DMS53 treated with DMSO at 0.1 percent for 48 hours (cell line): ENCODE data around the gene INPP5D.
"Not testable (repeated sequence)": the region's sequence is repeated elsewhere in the genome, so short reads cannot be mapped to it uniquely, and the experiment has no call there.

Experiments
- DNase-seq: peaks from one replicate; lab custom pipeline; 2025; ENCODE audit not compliant: unreplicated experiment; lab: John Stamatoyannopoulos, UW

Gene INPP5D

DNA sequence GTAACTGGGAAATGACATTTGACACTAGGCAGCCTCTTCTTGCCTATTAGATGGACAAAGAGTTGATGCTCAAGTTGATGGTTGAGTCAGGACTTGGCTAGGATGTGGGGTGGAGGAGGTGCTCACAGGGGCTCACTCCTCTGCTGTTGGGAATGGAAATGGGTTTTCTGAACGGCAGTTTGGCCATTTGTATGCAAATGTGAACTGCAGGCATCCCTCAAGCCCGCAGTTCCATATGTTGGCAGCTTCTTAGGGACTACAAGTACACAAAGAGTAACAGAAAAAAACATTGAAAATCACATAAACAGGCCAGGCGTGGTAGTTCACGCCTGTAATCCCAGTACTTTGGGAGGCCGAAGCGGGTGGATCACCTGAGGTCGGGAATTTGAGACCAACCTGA lies 80.8 kb downstream of the INPP5D start:
- DNase-seq: no peak

DNA sequence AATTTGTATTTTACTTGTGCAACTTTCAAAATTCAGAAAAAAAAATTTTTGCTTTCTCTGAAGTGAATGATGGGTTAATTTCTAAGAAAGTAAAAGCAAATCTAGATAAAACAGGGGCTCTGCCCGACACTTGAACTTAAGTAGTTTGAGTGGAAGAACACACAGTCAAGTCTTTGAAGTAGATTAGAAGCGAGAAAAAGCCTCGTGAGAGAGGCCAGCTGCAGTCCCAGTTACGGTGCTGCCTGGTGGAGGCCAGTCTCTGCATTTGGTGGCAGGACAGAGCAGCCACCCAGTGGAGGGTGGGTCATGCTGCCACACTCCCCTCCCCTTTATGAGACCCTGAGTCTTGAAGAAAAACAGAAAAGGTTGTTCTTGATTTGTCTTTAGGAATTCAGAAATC lies 81.8 kb downstream of the INPP5D start:
- DNase-seq: no peak

DNA sequence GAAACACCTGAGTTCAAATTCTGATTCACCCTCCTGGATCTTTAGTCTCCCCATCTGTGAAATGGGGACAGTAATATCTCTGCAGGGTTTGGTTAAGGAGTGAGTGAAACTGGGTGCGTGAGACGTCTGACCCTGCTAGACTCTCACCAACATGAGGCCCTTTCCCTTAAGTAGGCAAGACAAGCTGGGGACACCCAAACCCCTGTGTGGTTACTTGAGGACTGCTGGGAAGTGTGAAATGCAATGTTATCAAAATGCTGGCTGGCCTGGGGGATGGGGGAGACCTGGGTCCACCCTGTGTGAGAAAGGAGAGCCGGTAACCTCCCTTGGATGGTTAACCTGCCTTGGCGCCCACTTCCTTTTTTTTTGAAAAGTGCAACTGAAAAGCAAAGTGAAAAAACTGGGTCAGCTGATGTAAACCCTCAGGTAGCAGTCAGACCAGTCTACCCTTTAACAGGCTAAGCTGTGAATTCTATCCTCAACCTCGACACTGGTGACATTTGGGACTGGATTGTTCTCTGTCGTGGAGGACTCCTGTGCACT lies 82.3 kb downstream of the INPP5D start:
- DNase-seq: no peak

DNA sequence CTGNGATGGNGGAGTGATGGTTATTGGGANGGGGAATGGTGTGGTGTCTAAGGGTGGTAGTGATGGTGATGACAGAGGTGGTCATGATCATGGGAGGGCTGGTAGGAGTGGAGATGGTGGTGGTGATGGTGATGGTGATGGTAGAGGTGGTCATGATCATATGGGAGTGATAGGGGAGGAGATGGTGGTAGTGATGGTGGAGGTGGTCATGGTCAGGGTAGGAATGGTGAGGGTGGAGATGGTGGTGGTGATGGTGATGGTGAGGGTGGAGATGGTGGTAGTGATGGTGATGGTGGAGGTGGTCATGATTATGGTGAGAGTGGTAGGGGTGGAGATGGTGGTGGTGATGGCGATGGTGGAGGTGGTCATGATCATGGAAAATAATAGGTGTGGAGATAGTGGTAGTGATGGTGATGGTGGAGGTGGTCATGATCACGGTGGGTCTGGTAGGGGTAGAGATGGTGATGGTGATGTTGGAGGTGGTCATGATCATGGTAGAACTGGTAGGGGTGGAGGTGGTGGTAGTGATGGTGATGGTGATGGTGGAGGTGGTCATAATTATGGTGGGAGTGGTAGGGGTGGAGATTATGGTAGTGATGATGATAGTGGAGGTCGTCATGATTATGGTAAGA lies 83.7 kb downstream of the INPP5D start:
- DNase-seq: no peak

DNA sequence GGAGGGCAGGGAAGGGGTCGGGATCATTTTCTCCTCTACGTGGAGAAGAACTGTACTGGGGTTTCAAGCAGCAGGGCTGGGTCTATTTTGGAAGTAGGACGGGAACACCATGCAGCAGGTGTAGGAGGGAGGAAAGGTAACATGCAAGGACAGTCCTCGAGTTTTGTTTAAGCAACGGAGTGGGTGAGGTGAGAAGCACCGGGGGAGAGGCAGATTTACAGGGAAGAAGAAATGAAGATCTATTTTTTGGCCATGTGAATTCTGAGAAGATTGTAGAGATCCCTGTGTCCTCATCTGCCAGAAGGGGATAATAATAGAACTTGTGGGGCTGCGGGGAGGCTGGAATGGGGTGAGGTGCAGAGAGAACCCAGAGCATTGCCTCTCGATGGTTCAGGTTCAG lies 85.6 kb downstream of the INPP5D start:
- no peak for DNase-seq

DNA sequence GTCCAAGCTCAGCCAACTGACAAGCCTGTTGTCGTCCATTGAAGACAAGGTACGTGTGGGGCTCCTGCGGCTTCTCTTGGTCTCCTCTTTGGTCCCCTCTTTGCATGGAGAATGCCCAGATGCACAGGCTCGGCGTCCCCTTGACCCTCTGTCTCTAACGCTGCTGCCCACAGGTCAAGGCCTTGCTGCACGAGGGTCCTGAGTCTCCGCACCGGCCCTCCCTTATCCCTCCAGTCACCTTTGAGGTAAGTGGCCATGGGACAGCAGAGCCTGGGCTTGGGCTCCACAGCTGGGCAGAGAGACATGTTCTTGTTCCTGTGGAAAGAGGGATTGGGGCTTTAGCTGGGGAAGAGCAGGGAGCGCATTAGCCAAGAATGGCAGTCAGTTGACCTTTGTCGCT lies 86.1 kb downstream of the INPP5D start:
- no peak for DNase-seq

DNA sequence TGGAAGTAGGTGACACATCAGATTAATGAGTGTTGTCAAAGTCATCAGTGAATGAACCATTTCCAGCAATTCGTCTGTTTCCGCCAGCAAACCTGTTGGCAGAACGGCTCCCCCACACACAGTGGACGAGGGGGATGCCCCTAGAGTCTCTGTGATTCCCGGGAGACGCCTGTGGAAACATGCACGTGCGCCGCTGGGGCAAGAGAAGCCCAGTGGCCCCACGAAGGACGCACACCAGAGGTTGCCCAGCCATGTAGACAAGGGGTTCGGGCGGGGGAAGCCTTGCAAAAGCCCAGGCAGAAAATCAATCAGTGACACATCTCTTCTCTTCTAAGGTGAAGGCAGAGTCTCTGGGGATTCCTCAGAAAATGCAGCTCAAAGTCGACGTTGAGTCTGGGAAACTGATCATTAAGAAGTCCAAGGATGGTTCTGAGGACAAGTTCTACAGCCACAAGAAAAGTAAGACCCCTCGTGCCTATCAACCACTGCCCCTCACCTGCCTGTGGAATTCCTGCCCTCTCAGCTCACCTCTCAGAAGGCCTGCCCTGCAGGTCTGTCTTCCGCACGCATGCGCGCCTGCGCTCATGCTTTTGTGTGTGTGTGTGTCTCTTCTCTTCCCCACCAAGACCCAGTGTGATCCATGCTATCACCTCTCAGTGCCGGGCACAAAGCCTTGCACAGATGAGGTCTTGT lies 87.1 kb downstream of the INPP5D start:
- DNase-seq: no peak

DNA sequence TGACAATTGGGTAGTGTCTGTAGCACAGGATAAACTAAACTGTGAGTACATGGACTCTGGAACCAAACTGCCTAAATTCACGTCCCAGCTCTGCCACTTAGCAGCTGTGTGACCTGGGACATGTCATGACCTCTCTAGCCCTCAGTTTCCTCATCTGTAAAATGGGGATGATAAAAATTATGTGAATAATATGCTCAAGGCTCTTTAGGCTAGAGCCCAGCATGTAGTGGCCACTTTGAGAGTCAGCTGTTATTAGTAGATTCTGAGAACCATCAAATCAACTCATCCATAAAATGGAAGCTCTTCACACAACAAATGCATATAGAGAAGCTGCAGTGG lies 87.7 kb downstream of the INPP5D start:
- DNase-seq: no peak

DNA sequence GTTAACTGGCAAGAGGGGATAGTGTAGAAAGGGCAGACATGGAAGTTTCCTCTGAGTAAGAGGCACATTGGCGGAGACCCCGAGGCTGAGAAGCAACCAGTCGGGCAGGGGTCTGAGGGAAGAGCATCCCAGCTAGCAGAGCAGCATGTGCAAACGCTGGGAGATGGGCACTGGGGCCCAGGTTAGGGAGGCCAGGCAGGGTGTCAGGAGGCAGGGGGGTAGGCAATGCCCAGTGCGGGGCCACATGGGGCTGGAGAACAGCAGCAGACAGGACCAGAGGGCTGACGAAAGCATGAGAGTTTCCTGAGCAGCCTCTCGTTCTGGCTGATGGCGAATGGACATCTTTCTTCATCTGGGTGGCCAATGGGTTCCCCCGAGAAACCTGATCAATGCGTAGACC lies 88.2 kb downstream of the INPP5D start:
- DNase-seq: no peak

DNA sequence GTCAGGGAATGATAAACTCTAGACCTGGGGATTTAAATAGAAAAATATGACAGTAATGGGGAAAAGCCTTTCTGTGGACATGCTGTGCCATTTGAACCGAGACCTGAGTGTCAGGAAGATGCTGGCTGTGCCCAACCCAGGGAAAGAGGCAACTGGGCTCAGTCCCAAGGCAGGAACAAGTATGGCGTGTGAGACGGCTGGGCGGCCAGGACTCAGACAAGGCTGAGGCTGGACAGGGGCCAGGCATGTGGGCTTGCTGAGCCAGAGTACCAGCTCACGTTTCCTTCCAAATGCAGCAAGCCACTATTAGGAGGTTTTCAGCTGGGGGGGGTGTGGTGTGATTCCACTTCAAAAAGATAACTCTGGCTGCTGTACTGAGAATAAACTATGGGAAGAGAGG lies 92.4 kb downstream of the INPP5D start:
- no peak for DNase-seq

DNA sequence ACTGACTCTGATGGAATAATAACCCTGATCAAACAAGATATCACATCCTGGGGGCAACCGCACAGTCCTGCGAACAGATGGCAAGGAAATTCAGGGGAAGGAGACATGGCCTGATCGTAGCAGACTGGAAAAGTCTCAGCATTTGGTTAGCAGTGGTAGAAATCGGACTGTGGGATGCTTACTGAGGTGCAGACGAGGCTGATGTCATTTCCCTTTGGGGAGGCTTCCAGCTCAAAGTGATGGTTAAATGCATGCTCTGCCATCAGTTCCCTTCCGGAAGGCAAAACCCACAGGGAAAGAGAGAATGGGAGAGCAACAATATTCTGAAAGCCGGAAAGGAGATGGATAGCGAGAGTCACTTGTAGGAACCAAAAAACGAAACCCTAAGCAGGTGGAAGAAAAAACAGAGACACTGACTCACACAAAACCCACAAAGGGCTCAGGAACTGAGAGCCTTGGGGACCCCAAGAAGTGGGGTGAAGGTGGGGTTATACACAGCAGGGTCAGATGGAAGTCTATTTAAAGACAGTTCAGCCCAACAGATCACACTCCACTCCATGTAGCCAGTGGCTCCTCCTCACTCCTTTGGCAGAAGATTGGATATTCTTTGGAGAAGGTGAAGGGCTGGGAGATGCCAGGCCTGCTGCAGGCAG lies 93.1 kb downstream of the INPP5D start:
- no peak for DNase-seq

DNA sequence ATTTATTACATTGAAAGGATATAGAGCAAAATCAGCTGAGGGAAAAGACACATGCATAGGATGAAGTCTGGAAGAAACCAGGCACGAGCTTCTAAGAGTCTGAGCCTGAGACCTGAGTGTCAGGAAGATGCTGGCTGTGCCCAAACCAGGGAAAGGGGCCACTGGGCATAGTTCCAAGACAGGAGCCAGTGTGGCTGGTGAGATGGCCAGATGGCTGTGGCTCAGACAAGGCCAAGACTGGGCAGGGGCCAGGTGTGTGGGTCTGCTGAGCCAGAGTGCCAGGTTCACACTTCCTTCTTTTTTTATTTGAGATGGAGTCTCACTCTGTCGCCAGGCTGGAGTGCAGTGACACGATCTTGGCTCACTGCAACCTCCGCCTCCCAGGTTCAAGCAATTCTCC lies 95.9 kb downstream of the INPP5D start:
- DNase-seq: no peak

DNA sequence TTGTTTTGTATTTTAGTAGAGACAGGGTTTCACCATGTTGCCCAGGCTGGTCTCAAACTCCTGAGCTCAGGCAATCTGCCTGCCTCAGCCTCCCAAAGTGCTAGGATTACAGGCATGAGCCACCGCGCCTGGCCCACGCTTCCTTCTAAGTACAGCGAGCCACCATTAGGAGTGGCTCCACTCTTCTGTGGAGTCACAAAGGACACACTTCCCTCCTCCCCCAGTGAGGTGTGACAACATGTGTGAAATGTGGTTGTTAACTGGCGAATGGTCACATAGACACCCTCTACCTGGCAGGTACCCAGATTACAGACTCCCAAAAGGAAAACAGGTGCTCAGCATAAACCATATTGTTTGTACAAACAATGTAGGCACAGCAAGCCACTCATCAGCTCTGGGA lies 96.3 kb downstream of the INPP5D start:
- not testable (repeated sequence) for DNase-seq

DNA sequence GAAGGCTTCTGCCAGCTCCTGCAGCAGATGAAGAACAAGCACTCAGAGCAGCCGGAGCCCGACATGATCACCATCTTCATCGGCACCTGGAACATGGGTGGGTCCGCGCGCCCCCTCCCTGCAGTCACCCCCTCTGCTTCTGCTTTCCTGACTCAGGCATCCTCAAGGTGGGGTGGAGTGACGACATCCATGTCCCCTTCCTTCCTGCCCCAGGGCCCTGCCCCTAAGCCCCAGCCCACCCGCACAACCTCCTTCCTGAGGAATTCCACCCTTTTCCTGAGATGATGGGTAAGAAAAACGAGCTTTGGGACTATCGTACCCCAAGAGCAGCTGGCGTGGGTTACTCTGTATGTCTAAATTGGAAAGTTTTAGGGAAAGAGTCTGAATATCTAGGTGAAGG lies 101.6 kb downstream of the INPP5D start:
- no peak for DNase-seq

DNA sequence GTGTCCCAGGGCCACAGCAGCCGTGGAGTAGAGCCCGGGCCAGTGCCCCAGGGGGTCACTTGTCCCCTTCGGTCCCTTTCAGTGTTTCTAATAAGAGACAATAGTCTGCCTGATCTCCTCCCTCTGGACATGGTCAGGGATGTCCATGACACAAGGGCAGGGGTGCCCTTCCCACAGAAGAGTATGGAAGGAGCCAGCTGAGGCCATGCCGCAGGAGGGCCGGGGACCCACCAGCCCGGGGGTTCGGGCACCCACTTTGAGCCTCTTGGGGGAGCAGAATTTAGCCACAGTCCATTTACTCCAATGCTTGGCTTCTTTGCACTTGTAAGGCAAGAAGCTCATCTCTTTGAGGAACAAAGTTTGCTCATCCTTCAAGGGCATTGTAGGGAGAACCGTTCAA lies 102.6 kb downstream of the INPP5D start:
- DNase-seq: no peak

DNA sequence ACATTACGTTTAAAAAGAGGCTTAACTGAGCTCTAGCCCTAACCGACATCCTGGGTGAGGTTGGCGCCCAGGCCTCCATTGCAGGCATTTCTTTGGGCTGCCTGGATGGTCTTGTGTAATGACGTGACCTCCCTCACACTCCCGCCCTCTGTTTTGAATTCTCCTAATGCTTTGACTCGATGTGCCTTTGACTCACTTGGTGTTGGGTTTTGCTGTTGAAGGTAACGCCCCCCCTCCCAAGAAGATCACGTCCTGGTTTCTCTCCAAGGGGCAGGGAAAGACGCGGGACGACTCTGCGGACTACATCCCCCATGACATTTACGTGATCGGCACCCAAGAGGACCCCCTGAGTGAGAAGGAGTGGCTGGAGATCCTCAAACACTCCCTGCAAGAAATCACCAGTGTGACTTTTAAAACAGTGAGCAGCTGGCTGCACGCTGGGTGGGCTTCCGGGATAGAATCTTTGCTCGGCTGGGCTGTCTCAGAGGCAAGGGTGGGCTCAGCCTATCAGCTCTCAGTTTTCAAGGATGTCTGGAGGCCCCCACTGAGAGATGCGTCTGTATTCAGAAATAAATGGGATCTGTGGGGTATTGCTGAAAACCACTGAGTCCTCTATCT lies 103.5 kb downstream of the INPP5D start:
- DNase-seq: no peak

DNA sequence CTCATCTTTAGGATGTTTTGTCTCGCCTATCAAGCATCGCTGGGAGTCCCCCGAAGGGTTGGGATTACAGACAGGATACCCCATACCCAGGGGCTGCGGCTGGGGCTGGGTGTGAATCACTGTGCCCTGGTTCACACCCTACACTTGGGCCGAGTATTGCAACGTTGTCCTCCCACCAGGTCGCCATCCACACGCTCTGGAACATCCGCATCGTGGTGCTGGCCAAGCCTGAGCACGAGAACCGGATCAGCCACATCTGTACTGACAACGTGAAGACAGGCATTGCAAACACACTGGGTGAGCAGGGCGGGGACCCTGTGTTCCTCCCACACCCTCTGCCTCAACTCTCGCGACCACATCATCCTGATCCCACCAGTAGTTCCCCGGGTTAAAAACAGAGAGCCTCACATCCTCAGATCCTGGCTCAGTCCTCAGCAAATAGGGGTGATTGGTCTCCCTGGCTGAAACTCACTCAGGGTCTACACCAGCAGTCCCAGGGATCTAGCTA lies 104.0 kb downstream of the INPP5D start:
- DNase-seq: no peak

DNA sequence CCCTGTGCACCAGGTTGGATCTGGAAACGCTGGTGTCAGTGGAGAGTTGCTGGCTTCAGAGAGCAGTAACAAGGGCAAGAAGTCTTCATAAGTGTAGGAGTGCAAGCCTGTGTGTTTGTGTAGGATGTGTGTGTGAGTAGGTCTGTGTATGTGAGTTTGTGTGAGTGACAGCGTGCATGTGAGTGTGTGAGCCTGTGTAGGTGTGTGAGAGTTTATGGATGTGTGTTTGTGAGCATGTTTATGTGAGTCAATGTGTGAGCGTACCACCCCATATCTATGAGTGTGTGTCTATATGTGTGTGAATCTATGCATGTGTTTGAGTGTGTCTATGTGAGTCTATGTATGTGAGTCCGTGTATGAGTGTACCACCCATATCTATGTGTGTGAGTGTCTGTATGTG lies 104.8 kb downstream of the INPP5D start:
- no peak for DNase-seq

DNA sequence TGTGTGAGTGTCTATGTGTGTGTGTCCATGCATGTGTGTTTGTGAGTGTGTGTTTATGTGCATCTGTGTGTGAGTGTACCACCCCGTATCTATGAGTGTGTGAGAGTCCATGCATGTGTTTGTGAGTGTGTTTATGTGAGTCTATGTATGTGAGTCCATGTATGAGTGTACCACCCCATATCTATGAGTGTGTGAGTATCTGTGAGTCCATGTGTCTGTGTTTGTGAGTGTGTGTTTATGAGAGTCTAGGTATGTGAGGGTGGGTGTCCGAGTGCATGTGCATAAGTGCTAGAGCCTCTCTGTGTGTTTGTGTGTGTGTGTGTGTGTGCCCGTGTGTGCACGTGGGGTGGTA lies 105.4 kb downstream of the INPP5D start:
- DNase-seq: no peak

DNA sequence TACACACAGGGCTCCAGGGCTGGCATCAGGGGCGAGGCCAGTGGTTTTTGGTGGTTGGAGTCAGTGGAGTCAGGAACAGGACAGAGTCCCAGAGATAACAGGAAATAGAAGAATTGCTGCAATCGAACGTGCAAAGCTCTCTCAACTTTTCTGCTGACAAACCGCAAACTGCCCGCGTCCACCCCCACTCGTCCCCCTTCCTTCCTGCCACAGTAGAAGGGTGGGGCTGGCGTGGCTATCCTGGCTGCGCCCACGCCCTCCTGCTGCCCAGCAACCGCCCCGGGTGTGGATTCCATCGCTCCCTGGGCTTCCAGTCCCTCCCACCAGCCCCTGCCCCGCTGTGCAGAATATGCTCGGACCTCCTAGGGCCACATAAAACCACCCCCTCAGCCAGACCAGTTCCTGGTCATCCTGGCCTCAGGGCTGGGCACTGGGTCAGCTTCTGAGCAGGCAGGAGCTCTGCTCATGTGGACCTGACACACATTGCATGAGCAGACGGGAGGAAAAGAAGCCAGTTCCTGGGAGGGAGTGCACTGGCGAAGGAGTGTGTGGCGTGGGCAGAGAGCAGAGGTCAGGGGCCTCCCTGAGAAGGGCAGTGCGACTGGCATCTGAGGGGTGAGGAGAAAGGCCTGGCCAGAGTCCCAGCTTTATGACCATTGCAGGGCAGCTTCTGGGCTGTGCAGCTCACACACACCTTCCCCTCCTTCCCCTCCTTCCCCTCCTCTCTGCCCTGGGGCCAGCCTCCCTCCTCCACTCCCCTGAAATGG lies 105.9 kb downstream of the INPP5D start:
- DNase-seq: no peak

DNA sequence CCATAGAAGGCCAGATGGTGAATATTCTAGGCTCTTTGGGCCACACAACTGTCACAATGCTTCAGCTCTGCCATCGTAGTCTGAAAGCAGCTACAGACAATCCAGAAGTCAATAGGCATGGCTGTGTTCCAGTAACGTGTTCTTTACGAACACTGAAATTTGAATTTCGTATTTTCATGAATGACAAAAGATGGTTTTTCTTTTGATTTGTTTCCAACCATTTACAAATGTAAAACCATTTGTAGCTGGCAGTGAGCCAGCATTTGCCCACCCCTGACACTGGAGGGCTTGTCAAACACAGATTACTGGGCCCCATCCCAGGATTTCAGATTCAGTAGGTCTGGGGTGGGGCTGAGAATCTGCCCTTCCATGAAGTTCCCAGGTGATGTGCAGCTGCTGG lies 108.3 kb downstream of the INPP5D start:
- DNase-seq: no peak
